EL (cell line): ENCODE measurements around the gene SEPHS2.
"Not testable (repeated sequence)": the region's sequence is repeated elsewhere in the genome, so short reads cannot be mapped to it uniquely, and the experiment has no call there.

Experiments
- DNase-seq: peaks from one replicate; pipeline ENCODE4 v3.0.0-alpha.2; 2016

SEPHS2 gene

DNA sequence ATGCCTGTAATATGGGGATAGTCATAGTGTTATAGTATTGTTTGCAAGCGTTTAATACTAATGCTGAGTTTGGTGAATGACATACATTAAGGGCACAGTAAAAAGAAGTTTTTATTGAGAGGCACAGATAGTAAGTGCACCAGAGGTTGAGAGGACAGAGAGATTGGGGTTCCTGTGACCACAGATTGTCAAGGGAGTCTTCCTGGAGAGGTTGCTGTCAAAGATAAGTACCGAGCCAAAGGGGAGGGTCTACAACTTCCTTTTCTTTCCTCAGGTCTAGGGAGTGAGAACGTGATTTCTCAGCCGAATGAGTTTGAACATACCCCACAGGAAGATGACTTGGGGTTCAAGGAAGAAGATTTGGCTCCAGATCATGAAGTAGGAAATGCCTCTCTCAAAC, 48.6 kb downstream of the SEPHS2 start:
- no peak for DNase-seq

DNA sequence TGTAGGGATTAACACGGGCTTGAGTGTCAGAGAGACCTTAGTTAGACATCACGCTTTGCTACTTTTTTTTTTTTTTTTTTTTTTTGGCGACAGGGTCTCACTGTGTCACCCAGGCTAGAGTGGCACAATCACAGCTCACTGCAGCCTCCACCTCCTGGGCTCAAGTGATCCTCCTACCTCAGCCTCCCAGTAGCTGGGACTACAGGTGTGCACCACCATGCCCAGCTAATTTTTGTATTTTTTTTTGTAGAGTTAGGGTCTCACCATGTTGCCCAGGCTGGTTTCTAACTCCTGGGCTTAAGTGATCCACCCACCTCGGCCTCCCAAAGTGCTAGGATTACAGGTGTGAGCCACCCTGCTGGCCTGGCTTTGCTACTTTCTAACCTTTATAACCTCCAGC, 49.0 kb downstream of the SEPHS2 start:
- DNase-seq = not testable (repeated sequence)

DNA sequence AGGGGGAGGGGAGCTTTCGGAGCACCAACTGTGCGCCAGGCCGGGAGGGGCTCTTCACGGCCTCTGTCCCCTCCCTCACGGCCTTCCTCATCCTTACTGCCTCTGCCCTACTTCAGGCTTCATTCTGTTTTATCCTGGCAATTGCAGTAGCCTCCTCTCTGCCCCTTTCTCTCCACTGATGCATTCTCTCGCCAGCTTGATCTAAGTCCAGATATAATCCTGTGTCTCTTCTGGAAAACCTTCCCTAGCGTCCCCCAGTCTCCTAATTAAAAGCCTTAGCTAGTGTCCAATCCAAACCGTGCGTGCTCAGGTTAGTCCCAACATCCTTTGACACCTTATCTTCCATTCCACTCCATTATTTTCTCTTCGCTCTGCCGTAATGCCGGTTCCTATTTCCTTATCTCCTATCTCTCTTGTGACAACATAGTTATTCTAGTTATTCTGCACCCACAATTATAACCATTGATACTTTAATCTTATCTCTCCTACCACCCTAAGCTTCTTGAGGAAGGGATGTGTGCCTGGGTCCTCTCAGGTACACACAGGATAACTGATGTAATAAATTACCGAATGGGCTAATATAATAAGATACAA, 49.6 kb downstream of the SEPHS2 start:
- peak; percentile 45 for DNase-seq

DNA sequence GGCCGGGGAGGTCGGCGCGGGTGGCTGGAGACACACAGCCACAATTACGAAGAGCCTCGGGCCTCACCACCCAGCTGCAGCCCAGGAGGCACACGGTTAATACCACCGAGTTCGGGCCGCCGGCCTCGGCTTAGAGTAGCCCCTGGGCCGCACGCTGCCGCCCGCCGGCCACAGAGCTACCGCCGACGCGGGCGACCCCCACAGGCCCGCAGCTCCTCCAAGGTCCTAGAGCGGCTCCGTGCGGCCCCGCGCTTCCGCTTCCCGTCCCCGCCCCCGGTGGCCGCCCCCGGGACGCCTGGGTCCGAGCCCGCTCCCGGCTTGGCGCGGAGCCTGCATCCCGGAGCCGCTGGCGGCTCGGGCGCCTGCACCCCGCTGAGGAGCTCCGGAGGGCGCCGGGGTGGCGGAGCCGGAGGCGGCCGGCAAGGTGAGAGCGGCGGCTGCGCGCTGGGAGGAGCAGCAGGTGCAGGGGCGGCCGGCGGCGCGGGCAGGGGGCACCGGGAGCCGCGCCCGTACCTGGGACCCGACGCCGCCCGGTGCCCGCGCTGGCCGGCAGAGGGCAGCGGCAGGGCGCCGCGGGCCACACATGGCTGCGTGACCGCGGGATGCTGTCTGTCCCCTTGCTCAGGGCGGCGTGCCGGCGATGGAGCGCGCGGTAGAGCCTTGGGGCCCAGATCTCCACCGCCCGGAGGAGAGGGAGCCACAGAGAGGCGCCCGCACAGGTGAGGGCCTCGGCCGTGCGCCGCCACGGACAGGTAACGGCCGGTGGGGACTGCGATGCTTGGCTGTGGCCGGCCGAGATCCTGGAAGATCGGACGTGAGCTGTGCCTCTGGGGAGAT, 50.3 kb downstream of the SEPHS2 start, which contains the start of gene ZNF48:
Gene ZNF48 (plus strand): TSS at position 266 of the 837 bp plus-strand sequence. CDS start 375 bp downstream, at position 641.
- DNase-seq = peak; percentile 84

DNA sequence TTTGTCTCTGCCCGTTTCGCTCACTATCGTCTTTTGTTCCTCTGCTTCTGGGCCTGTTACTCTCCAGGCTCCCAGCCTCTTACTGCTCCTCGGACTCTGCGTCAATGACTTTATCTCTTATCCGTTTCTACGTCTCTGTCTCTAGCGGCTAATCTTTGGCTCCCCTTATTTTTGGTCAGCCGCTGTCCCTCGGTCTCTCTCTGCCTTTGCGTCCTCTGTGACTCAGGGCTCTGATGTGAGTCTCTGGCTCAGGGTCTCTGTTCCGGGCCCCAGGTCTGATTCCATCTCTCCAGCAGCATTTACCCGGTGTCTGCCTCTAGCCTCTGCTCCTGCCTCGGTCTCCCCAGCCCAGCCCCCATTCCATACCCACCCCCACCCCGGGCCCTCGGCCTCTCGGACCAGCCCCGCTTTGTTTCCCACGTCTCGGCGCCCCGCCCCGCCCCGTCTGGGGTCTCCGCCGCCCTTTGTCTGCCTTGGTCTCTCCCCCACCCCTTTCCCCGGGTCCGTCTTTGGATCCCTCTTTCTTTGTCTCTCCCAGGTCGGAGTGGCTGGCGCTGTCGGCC, 51.0 kb downstream of the SEPHS2 start:
- peak; percentile 42 for DNase-seq
